Keratinocyte (primary cell): ENCODE measurements around the gene RNU1-2. TPM values are rescaled to one million over a fixed set of nuclear protein-coding genes. Genes with fewer than 3 reads are reported as not detected.
"Not testable (repeated sequence)": the region's sequence is repeated elsewhere in the genome, so short reads cannot be mapped to it uniquely, and the experiment has no call there.

ENCODE experiments used
- DNase-seq: peaks from one replicate; pipeline ENCODE4 v3.0.0-alpha.2; 2011; ENCODE audit warnings: low read depth, missing footprints, low spot score
- FAIRE-seq: peaks from 2 replicates; lab custom pipeline; 2011; peaks lifted over from hg19 to GRCh38; lab: Jason Lieb, UNC
- H2AFZ ChIP-seq: 2 replicates; pipeline ENCODE4 v1.6.0; 2012; ENCODE audit warnings: low read length, control low read depth, inconsistent platforms; ENCODE audit not compliant: control insufficient read depth
- H3K27ac ChIP-seq: 2 replicates; pipeline ENCODE4 v1.5.1; 2011; ENCODE audit warnings: low read length; ENCODE audit not compliant: control insufficient read depth, insufficient read depth
- H3K27me3 ChIP-seq: 3 replicates; pipeline ENCODE4 v1.6.0; 2011; ENCODE audit warnings: low read length; ENCODE audit not compliant: control insufficient read depth, insufficient read depth; ENCODE audit errors: extremely low read depth
- H3K36me3 ChIP-seq, 2 experiments: 2 replicates in 1 of 2; 3 replicates in 1 of 2; pipeline ENCODE4 v1.5.1; 2011; ENCODE audit warnings: low read length in 2 of 2, mild to moderate bottlenecking in 1 of 2; ENCODE audit not compliant: control insufficient read depth in 2 of 2, insufficient read depth in 2 of 2; ENCODE audit errors: extremely low read depth in 1 of 2
- H3K4me1 ChIP-seq: 3 replicates; pipeline ENCODE4 v1.5.1; 2011; ENCODE audit warnings: low read length; ENCODE audit not compliant: control insufficient read depth, insufficient read depth; ENCODE audit errors: extremely low read depth
- H3K4me2 ChIP-seq: 3 replicates; pipeline ENCODE4 v1.6.0; 2011; ENCODE audit warnings: low read depth, low read length; ENCODE audit not compliant: control insufficient read depth, insufficient read depth; ENCODE audit errors: extremely low read depth
- H3K4me3 ChIP-seq, 3 experiments: fragments of 200-600 bp in 1 of 3; sonication (generic) in 1 of 3; 2 replicates in 2 of 3; 3 replicates in 1 of 3; pipeline ENCODE4 v1.5.1; 2011 to 2016; ENCODE audit warnings: low read length in 3 of 3, mild to moderate bottlenecking in 3 of 3, control low read depth in 2 of 3, inconsistent platforms in 1 of 3, low read depth in 1 of 3, mixed read lengths in 1 of 3, mixed run types in 1 of 3, moderate library complexity in 1 of 3; ENCODE audit not compliant: control insufficient read depth in 2 of 3, insufficient read depth in 2 of 3; ENCODE audit errors: extremely low read depth in 1 of 3
- H3K79me2 ChIP-seq: 2 replicates; pipeline ENCODE4 v1.6.0; 2012; ENCODE audit warnings: low read length; ENCODE audit not compliant: control insufficient read depth, insufficient read depth
- H3K9ac ChIP-seq: 3 replicates; pipeline ENCODE4 v1.6.0; 2011; ENCODE audit warnings: low read length; ENCODE audit not compliant: control insufficient read depth, insufficient read depth; ENCODE audit errors: extremely low read depth
- H3K9me1 ChIP-seq: 3 replicates; pipeline ENCODE4 v1.6.0; 2011; ENCODE audit warnings: low read length; ENCODE audit not compliant: control insufficient read depth, insufficient read depth; ENCODE audit errors: extremely low read depth
- H3K9me3 ChIP-seq: 2 replicates; pipeline ENCODE4 v1.5.1; 2012; ENCODE audit warnings: low read depth, low read length; ENCODE audit not compliant: control insufficient read depth
- H4K20me1 ChIP-seq: 3 replicates; pipeline ENCODE4 v1.6.0; 2011; ENCODE audit warnings: low read length; ENCODE audit not compliant: control insufficient read depth, insufficient read depth; ENCODE audit errors: extremely low read depth
- CTCF ChIP-seq, 3 experiments: IDR thresholded peaks in 1 of 3; conservative IDR thresholded peaks in 1 of 3; optimal IDR thresholded peaks in 1 of 3; 2 replicates in 2 of 3; 3 replicates in 1 of 3; pipeline versions ENCODE3 to v1.5.1; 2011; ENCODE audit warnings: low read length in 3 of 3, mild to moderate bottlenecking in 3 of 3, moderate library complexity in 2 of 3, control low read depth in 1 of 3, inconsistent platforms in 1 of 3; ENCODE audit not compliant: insufficient read depth in 2 of 3; ENCODE audit errors: extremely low read depth in 1 of 3
- EZH2 ChIP-seq: IDR thresholded peaks from one replicate; pipeline ENCODE4 v1.6.1; 2012; ENCODE audit warnings: inconsistent platforms, mild to moderate bottlenecking, low read length, moderate library complexity
- dilution Hi-C: fragments of 300-500 bp; cut with MboI; formaldehyde crosslinking; loops from one replicate; pipeline ENCODE4 v1.7.0; 2020; ENCODE audit warnings: low sequenced_read_pairs; ENCODE audit not compliant: extremely low pct_ligation_motif_present
- polyA plus RNA-seq, 5 experiments: library from polyadenylated mRNA; depleted of rRNA in 3 of 5; stranded (reverse) in 3 of 5; stranded (forward) in 1 of 5; unstranded in 1 of 5; fragments of >200 nt; gene quantifications; 1 replicate in 1 of 5; 2 replicates in 3 of 5; 3 replicates in 1 of 5; pipeline versions ENCODE4 v1.2.1 to v1.2.3, GENCODE V29; 2011 to 2012; ENCODE audit warnings: missing spikeins in 2 of 5, low read depth in 1 of 5, low replicate concordance in 1 of 5

Gene RNU1-2
- polyA plus RNA-seq, 1 donor (not counting 4 experiments of a cell fraction or from before 2014, with no cell fraction given), result 67.0 TPM

GRCh38 chr1:16933945-16934344 is 38.2 kb downstream of the RNU1-2 start:
- dilution Hi-C loops, H3K79me2 ChIP-seq, H3K27me3 ChIP-seq, DNase-seq, H3K9me1 ChIP-seq, H3K4me3 ChIP-seq, H4K20me1 ChIP-seq, H3K27ac ChIP-seq, H3K9me3 ChIP-seq, H2AFZ ChIP-seq, H3K9ac ChIP-seq, H3K4me2 ChIP-seq: not testable (repeated sequence)
- FAIRE-seq, result peak; percentile 17
- H3K36me3 ChIP-seq, result peaks cover 7 to 12% of the 10 kb centered on the region in 2 experiments
- H3K4me1 ChIP-seq, result peaks cover 15% of the 10 kb centered on the region

DNA sequence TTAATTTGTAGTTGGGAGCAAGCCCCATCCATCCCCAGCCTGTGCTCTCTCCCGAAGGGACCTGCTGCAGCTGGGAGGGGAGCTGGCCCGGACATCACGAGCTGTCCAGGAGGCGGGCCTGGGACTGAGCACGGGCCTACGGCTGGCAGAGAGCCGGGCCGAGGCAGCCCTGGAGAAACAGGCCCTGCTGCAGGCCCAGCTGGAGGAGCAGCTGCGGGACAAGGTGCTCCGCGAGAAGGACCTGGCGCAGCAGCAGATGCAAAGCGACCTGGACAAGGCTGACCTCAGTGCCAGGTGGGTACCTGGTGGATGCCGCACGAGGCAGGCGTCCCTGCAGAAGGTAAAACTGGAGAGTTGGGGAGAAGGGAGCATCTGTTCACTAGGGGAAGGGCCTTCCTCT is 40.8 kb downstream of the RNU1-2 start:
- H3K27ac ChIP-seq, H3K9me1 ChIP-seq, H3K4me3 ChIP-seq, H3K27me3 ChIP-seq, H3K9ac ChIP-seq, H3K79me2 ChIP-seq, H3K9me3 ChIP-seq, dilution Hi-C loops, H2AFZ ChIP-seq, DNase-seq, H3K4me2 ChIP-seq, H3K4me1 ChIP-seq, H4K20me1 ChIP-seq, FAIRE-seq: not testable (repeated sequence)
- H3K36me3 ChIP-seq, result peaks cover 7 to 11% of the 10 kb centered on the region in 2 experiments

- Histone ChIP-seq H4K20me1 (peaks cover 2% of the 10 kb centered on the region), H3K9me1 (no peaks in the 10 kb centered on the region), H3K9me3 (no peaks in the 10 kb centered on the region), H3K36me3 (peaks cover 3 to 18% of the 10 kb centered on the region in 2 experiments), H3K9ac (no peak overlapping the region), H3K4me1 (no peaks in the 10 kb centered on the region), H2AFZ (no peak overlapping the region), H3K4me2 (no peak overlapping the region), H3K27ac (no peak overlapping the region), H3K79me2 (no peaks in the 10 kb centered on the region), H3K27me3 (no peaks in the 10 kb centered on the region), H3K4me3 (no peak overlapping the region)
- FAIRE-seq (no peak), DNase-seq (no peak)
- TF ChIP-seq EZH2 (no peak), CTCF (optimal IDR thresholded peaks at IDR 0.05 in 1 of 3, IDR thresholded peaks at IDR 0.05 in 1 of 3, conservative IDR thresholded peaks at IDR 0.05 in 1 of 3; ENCODE audit: extremely low read depth in 1 of 3, insufficient read depth in 2 of 3, low read length in 3 of 3) (no peak)
- dilution Hi-C loops, result no loop called here
Measured at GRCh38 chr1:16938351-16939321, 42.9 kb downstream of the RNU1-2 start.

GRCh38 chr1:16939386-16940180 is 43.8 kb downstream of the RNU1-2 start:
- H2AFZ ChIP-seq, H3K9ac ChIP-seq, H3K4me1 ChIP-seq, dilution Hi-C loops, FAIRE-seq, H3K27ac ChIP-seq, H3K4me3 ChIP-seq, H3K79me2 ChIP-seq, DNase-seq, H3K4me2 ChIP-seq, H3K9me3 ChIP-seq, H4K20me1 ChIP-seq, H3K9me1 ChIP-seq, H3K27me3 ChIP-seq: not testable (repeated sequence)
- H3K36me3 ChIP-seq, result peaks cover 3 to 18% of the 10 kb centered on the region in 2 experiments
